ENCODE results near the gene NTM.

The NTM gene

GRCh38 chr11:132231656-132232347 lies 861.4 kb downstream of the NTM start:
- H3K27ac ChIP-seq = no peak overlapping the region
- TF ChIP-seq CTCF (IDR thresholded peaks at IDR 0.05) (no peak), ZFX (IDR thresholded peaks at IDR 0.05; ENCODE audit: borderline replicate concordance) (no peak)

DNA sequence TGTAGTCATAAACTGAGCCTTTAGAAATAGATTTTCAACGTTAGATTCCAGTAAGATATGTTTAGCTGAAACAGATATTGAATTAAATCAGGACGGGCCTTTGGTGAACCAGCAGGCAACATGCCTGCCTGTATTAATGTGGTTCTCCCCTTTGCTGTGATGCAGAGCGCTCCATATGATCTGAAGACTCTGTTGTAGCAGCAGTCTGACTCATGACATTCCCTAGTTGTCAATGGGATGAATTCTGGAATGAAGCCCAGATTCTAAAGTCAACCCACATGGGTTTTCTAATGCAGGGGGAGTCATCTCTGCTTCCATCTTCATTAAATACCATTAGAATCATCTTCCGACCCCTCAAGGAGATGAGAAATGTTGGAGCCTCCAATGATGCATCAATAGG lies 864.5 kb downstream of the NTM start:
- TF ChIP-seq CTCF (IDR thresholded peaks at IDR 0.05) (no peak), ZFX (IDR thresholded peaks at IDR 0.05; ENCODE audit: borderline replicate concordance) (no peak)
- no peak overlapping the region for H3K27ac ChIP-seq

- TF ChIP-seq ZFX (IDR thresholded peaks at IDR 0.05; ENCODE audit: borderline replicate concordance) = no peak
- no peak for TF ChIP-seq CTCF (IDR thresholded peaks at IDR 0.05)
- no peak overlapping the region for H3K27ac ChIP-seq
Observed at GRCh38 chr11:132237781-132238180, 867.4 kb downstream of the NTM start.

GRCh38 chr11:132238331-132238866 lies 868.0 kb downstream of the NTM start:
- no peak overlapping the region for H3K27ac ChIP-seq
- no peak for TF ChIP-seq CTCF (IDR thresholded peaks at IDR 0.05)
- no peak for TF ChIP-seq ZFX (IDR thresholded peaks at IDR 0.05; ENCODE audit: borderline replicate concordance)

DNA sequence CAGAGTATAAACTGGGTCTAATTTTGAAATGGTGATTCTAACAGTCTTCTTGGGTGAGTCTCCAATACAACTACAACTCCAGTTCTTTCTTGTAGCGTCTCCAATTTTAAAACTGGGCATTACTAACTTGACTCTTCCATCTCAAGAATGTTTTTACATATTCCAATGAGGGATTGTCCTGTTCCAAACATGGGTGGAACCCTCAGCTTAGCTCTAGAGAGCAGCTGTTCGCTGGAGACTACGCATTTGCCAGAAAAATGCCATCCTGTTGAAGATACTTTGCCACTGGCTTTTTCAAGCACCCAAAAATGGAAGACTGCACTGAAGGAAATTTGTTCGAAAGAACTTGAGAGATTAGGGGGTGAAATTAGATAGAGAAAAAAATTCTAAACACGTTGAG lies 870.0 kb downstream of the NTM start:
- TF ChIP-seq CTCF (IDR thresholded peaks at IDR 0.05) = no peak
- TF ChIP-seq ZFX (IDR thresholded peaks at IDR 0.05; ENCODE audit: borderline replicate concordance) = no peak
- H3K27ac ChIP-seq = no peak overlapping the region

DNA sequence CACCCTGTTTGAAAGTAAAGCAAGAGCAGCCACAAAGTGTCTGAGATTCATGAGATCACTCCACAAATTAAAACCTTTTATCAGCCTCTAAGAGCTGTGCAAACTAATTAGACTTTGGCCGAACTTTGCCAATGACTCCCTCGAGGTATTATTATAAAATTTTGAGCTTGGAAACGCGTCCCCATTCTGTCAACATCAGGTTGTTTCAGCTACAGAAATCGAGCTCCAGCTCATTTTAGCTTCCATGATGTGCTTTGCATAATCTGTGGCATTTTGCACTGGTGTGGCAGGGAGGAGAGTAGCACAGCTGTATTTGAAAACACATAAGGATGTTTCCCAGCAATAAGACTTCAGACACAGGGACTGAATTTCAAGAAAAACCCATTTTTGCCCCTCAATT lies 872.2 kb downstream of the NTM start:
- no peak overlapping the region for H3K27ac ChIP-seq
- no peak for TF ChIP-seq ZFX (IDR thresholded peaks at IDR 0.05; ENCODE audit: borderline replicate concordance)

DNA sequence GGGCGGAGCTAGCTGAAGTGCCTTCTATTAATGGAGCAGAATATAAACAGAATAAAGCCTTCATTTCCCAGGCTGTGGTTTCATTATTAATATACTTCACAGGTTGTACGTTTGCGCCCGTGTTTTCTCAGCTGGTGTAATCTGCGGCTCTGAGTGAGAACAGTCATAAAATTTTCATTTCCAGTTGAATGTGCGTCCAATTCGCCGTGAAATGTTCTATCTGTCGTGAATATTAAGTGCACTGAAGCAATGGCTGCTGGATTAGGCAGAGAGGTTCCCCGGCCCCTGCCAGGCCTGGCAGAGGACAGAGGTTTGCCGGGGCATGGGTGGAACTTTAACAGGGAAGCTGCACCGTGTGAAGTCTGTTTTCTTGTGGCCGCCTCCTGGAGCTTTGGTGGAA lies 874.4 kb downstream of the NTM start:
- TF ChIP-seq CTCF (IDR thresholded peaks at IDR 0.05) (no peak), ZFX (IDR thresholded peaks at IDR 0.05; ENCODE audit: borderline replicate concordance) (no peak)

More for the DNA sequence above, 874.4 kb downstream of the NTM start:
- no peak overlapping the region for H3K27ac ChIP-seq
